Mesenchymal stem cell (in vitro differentiated cells and primary cell): Measurements from ENCODE around the gene CCR7.
"Not testable (repeated sequence)": the region's sequence is repeated elsewhere in the genome, so short reads cannot be mapped to it uniquely, and the experiment has no call there.

Experiments used
- DNase-seq: peaks from one replicate; pipeline ENCODE4 v3.0.0-alpha.2; 2013
- H2AFZ ChIP-seq: one replicate; pipeline ENCODE4 v1.6.1; 2013; ENCODE audit warnings: low read depth, mild to moderate bottlenecking, control low read depth, inconsistent platforms, low read length, moderate library complexity
- H2AK5ac ChIP-seq: 2 replicates; pipeline ENCODE4 v1.6.1; 2013; ENCODE audit warnings: low read length, moderate library complexity, mild to moderate bottlenecking, inconsistent platforms; ENCODE audit not compliant: severe bottlenecking
- H2BK120ac ChIP-seq: one replicate; pipeline ENCODE4 v1.6.1; 2013; ENCODE audit warnings: low read depth, mild to moderate bottlenecking, inconsistent platforms, low read length, moderate library complexity
- H2BK12ac ChIP-seq, 2 experiments: one replicate each; pipeline ENCODE4 v1.6.1; 2013; ENCODE audit warnings: inconsistent platforms in 2 of 2, low read length in 2 of 2, mild to moderate bottlenecking in 2 of 2, moderate library complexity in 2 of 2, control low read depth in 1 of 2
- H2BK15ac ChIP-seq: one replicate; pipeline ENCODE4 v1.6.1; 2013; ENCODE audit warnings: mild to moderate bottlenecking, low read depth, inconsistent platforms; ENCODE audit not compliant: poor library complexity, severe bottlenecking
- H2BK5ac ChIP-seq: 2 replicates; pipeline ENCODE4 v1.6.1; 2013; ENCODE audit warnings: low read depth, mild to moderate bottlenecking, low read length, control low read depth, inconsistent platforms; ENCODE audit not compliant: poor library complexity, severe bottlenecking
- H3K14ac ChIP-seq, 2 experiments: one replicate each; pipeline ENCODE4 v1.6.1; 2013; ENCODE audit warnings: inconsistent platforms in 2 of 2, low read length in 2 of 2, control low read depth in 1 of 2, mild to moderate bottlenecking in 1 of 2, moderate library complexity in 1 of 2
- H3K18ac ChIP-seq, 2 experiments: one replicate each; pipeline ENCODE4 v1.6.1; 2013; ENCODE audit warnings: inconsistent platforms in 2 of 2, low read length in 2 of 2, control low read depth in 1 of 2, low read depth in 1 of 2, mild to moderate bottlenecking in 1 of 2
- H3K23ac ChIP-seq, 2 experiments: one replicate each; pipeline ENCODE4 v1.6.1; 2013; ENCODE audit warnings: inconsistent platforms in 2 of 2, low read length in 2 of 2, mild to moderate bottlenecking in 2 of 2, moderate library complexity in 2 of 2, control low read depth in 1 of 2
- H3K27ac ChIP-seq: 2 replicates; pipeline ENCODE4 v1.5.1; 2013; ENCODE audit warnings: mild to moderate bottlenecking, moderate library complexity, low read length, control low read depth, inconsistent platforms; ENCODE audit not compliant: poor library complexity, severe bottlenecking
- H3K27me3 ChIP-seq, 2 experiments: 2 replicates each; pipeline versions ENCODE4 v1.6.1 to v1.7.0; 2013; ENCODE audit warnings: low read length in 2 of 2, mild to moderate bottlenecking in 2 of 2, moderate library complexity in 2 of 2, control low read depth in 1 of 2, inconsistent platforms in 1 of 2; ENCODE audit not compliant: control insufficient read depth in 1 of 2, insufficient read depth in 1 of 2
- H3K36me3 ChIP-seq, 2 experiments: 2 replicates each; pipeline versions ENCODE4 v1.6.1 to v1.7.0; 2013; ENCODE audit warnings: low read length in 2 of 2, control low read depth in 1 of 2, inconsistent platforms in 1 of 2, low read depth in 1 of 2, mild to moderate bottlenecking in 1 of 2; ENCODE audit not compliant: insufficient read depth in 2 of 2, control insufficient read depth in 1 of 2
- H3K4ac ChIP-seq, 2 experiments: one replicate each; pipeline ENCODE4 v1.6.1; 2013; ENCODE audit warnings: inconsistent platforms in 2 of 2, low read length in 2 of 2, mild to moderate bottlenecking in 2 of 2, moderate library complexity in 2 of 2, control low read depth in 1 of 2, low read depth in 1 of 2
- H3K4me1 ChIP-seq: 2 replicates; pipeline ENCODE4 v1.6.1; 2013; ENCODE audit warnings: low read depth, low read length, control low read depth; ENCODE audit not compliant: control insufficient read depth, insufficient read depth
- H3K4me2 ChIP-seq: 2 replicates; pipeline ENCODE4 v1.6.1; 2013; ENCODE audit warnings: low read length, mild to moderate bottlenecking, inconsistent platforms; ENCODE audit not compliant: poor library complexity, severe bottlenecking
- H3K4me3 ChIP-seq, 2 experiments: 2 replicates each; pipeline versions ENCODE4 v1.5.1 to v1.7.0; 2013; ENCODE audit warnings: low read length in 2 of 2, mild to moderate bottlenecking in 2 of 2, control low read depth in 1 of 2, low read depth in 1 of 2; ENCODE audit not compliant: insufficient read depth in 1 of 2
- H3K79me1 ChIP-seq: replicated peaks from 2 replicates; pipeline ENCODE4 v1.6.1; 2013; ENCODE audit warnings: mild to moderate bottlenecking, control low read depth, low read length, inconsistent platforms; ENCODE audit not compliant: poor library complexity, severe bottlenecking
- H3K9ac ChIP-seq: 2 replicates; pipeline ENCODE4 v1.7.0; 2013; ENCODE audit warnings: mild to moderate bottlenecking, low read length, moderate library complexity
- H3K9me3 ChIP-seq: 2 replicates; pipeline ENCODE4 v1.7.0; 2013; ENCODE audit warnings: mild to moderate bottlenecking, low read length; ENCODE audit not compliant: control insufficient read depth
- H4K8ac ChIP-seq: one replicate; pipeline ENCODE4 v1.6.1; 2013; ENCODE audit warnings: inconsistent platforms, mild to moderate bottlenecking, low read length, moderate library complexity
- H4K91ac ChIP-seq: one replicate; pipeline ENCODE4 v1.6.1; 2013; ENCODE audit warnings: mild to moderate bottlenecking, low read length, inconsistent platforms
- WGBS: methylation state at CpG from one replicate; pipeline ENCODE4 v1.1.7; 2013; ENCODE audit warnings: mixed read lengths; 5-methylcytosine and 5-hydroxymethylcytosine counted together

Gene CCR7

GRCh38 chr17:40590742-40591141 lies 25.5 kb upstream of the CCR7 start:
- Histone ChIP-seq H3K4me3 (no peak overlapping the region), H3K27ac (no peak overlapping the region), H2BK5ac (no peak overlapping the region), H2BK120ac (no peak overlapping the region), H4K91ac (no peak overlapping the region), H3K4me1 (no peaks in the 10 kb centered on the region), H3K4me2 (no peak overlapping the region), H3K36me3 (no peaks in the 10 kb centered on the region), H3K9me3 (no peaks in the 10 kb centered on the region), H3K79me1 (no peaks in the 10 kb centered on the region), H3K23ac (no peak overlapping the region), H3K14ac (no peak overlapping the region), H3K18ac (no peak overlapping the region), H2AFZ (no peak overlapping the region), H3K27me3 (peaks cover 0 to 32% of the 10 kb centered on the region in 2 experiments), H2AK5ac (no peak overlapping the region), H2BK12ac (no peak overlapping the region), H3K9ac (no peak overlapping the region), H4K8ac (no peak overlapping the region), H3K4ac (no peak overlapping the region), H2BK15ac (no peak overlapping the region)
- DNase-seq, result no peak
- WGBS, result 82% methylated on average over 3 of the region's 3 CpGs

DNA sequence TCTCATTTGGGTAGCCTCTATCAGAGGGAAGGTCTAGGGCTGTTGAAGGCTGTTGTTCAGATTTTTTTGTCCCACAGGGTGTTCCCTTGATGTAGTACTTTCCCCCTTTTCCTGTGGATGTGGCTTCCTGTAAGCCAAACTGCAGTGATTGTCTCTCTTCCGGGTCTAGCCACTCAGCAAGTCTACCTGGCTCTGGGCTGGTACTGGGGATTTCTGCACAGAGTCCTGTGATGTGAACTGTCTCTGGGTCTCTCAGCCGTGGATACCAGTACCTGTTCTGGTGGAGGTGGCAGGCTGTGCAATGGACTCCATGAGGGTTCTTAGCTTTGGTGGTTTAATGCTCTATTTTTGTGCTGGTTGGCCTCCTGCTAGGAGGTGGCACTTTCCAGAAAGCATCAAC lies 23.3 kb upstream of the CCR7 start:
- Histone ChIP-seq H3K9ac (no peak overlapping the region), H3K14ac (no peak overlapping the region), H3K4me1 (no peaks in the 10 kb centered on the region), H3K4ac (no peak overlapping the region), H2BK12ac (no peak overlapping the region), H3K27ac (no peak overlapping the region), H2BK5ac (no peak overlapping the region), H3K4me2 (no peak overlapping the region), H3K18ac (no peak overlapping the region), H3K27me3 (peaks cover 0 to 29% of the 10 kb centered on the region in 2 experiments), H2AFZ (no peak overlapping the region), H3K9me3 (no peaks in the 10 kb centered on the region), H4K8ac (no peak overlapping the region), H2AK5ac (no peak overlapping the region), H4K91ac (no peak overlapping the region), H2BK15ac (no peak overlapping the region), H3K36me3 (no peaks in the 10 kb centered on the region), H2BK120ac (no peak overlapping the region), H3K23ac (no peak overlapping the region), H3K79me1 (no peaks in the 10 kb centered on the region), H3K4me3 (no peak overlapping the region)
- no peak for DNase-seq
- 97% methylated on average over 2 of the region's 2 CpGs for WGBS

- H3K27me3 ChIP-seq, result peaks cover 0 to 43% of the 10 kb centered on the region in 2 experiments
- not testable (repeated sequence) for H3K36me3 ChIP-seq, H3K9ac ChIP-seq, H3K79me1 ChIP-seq, H3K18ac ChIP-seq, H3K14ac ChIP-seq, H2BK120ac ChIP-seq, H3K9me3 ChIP-seq, H3K4ac ChIP-seq, H4K8ac ChIP-seq, H2AK5ac ChIP-seq, H3K4me3 ChIP-seq, H2BK5ac ChIP-seq, H4K91ac ChIP-seq, H2BK12ac ChIP-seq, H2BK15ac ChIP-seq, H3K4me1 ChIP-seq, H3K23ac ChIP-seq, H2AFZ ChIP-seq, H3K27ac ChIP-seq, H3K4me2 ChIP-seq, DNase-seq
- WGBS, result 40% methylated on average over 1 of the region's 3 CpGs
Measured at GRCh38 chr17:40586264-40586663, 21.0 kb upstream of the CCR7 start.

GRCh38 chr17:40584950-40585349 lies 19.7 kb upstream of the CCR7 start:
- not testable (repeated sequence) for H3K18ac ChIP-seq, H2AFZ ChIP-seq, H3K79me1 ChIP-seq, H2BK120ac ChIP-seq, H2AK5ac ChIP-seq, DNase-seq, H3K36me3 ChIP-seq, H4K8ac ChIP-seq, H3K23ac ChIP-seq, H3K4me3 ChIP-seq, H3K4ac ChIP-seq, H2BK5ac ChIP-seq, H4K91ac ChIP-seq, H2BK12ac ChIP-seq, H3K9ac ChIP-seq, H3K9me3 ChIP-seq, H3K4me1 ChIP-seq, H3K4me2 ChIP-seq, H3K14ac ChIP-seq, H3K27ac ChIP-seq, H2BK15ac ChIP-seq
- WGBS, result 86% methylated on average over 2 of the region's 2 CpGs
- H3K27me3 ChIP-seq, result peaks cover 0 to 35% of the 10 kb centered on the region in 2 experiments
